ENCODE measurements around the gene CRYGN. TPM values are rescaled to one million over a fixed set of nuclear protein-coding genes. Genes with fewer than 3 reads are reported as not detected.
A peak's percentile ranks its signal among the peaks of the same experiment; 100 is the strongest.

Gene CRYGN
- total and polyA plus RNA-seq, 2 of the 13 experiments (the other 11 are each of a cell fraction or from before 2014, with no cell fraction given): 0.11 TPM; not detected in 1

GRCh38 chr7:151408839-151409666 lies 30.9 kb downstream of the CRYGN start (continued):
- no peak for TF ChIP-seq DZIP1 (CRISPR knock-in tag; IDR thresholded peaks at IDR 0.05)
- no peak for TF ChIP-seq SNAPC5 (CRISPR knock-in tag; IDR thresholded peaks at IDR 0.05; ENCODE audit: borderline replicate concordance)
- no peak for TF ChIP-seq SRSF4 (IDR thresholded peaks at IDR 0.05; ENCODE audit: low read depth, low read length, poor library complexity, severe bottlenecking)
- TF ChIP-seq KMT2A (CRISPR knock-in tag; IDR thresholded peaks at IDR 0.05): no peak
- TF ChIP-seq NR0B2 (CRISPR knock-in tag; IDR thresholded peaks at IDR 0.05): no peak
- no peak for TF ChIP-seq ZNF703 (CRISPR knock-in tag; IDR thresholded peaks at IDR 0.05; ENCODE audit: borderline replicate concordance)
- TF ChIP-seq FOXP1 (IDR thresholded peaks at IDR 0.05): no peak
- peak; percentile 80 for TF ChIP-seq FOXP1 (CRISPR knock-in tag; IDR thresholded peaks at IDR 0.05)
- no peak for TF ChIP-seq ZBTB49 (CRISPR knock-in tag; IDR thresholded peaks at IDR 0.05; ENCODE audit: borderline replicate concordance)
- peak; percentile 44; the same call in 1 of the 2 replicates for TF ChIP-seq ETV5 (CRISPR knock-in tag; IDR thresholded peaks at IDR 0.05; ENCODE audit: borderline replicate concordance)
- peak; percentile 30; the same call in 1 of the 2 replicates for TF ChIP-seq ZFX (CRISPR knock-in tag; IDR thresholded peaks at IDR 0.05; ENCODE audit: low read depth)
- TF ChIP-seq ZNF317 (CRISPR knock-in tag; IDR thresholded peaks at IDR 0.05): no peak
- no peak for TF ChIP-seq NRL (CRISPR knock-in tag; IDR thresholded peaks at IDR 0.05; ENCODE audit: borderline replicate concordance)
- TF ChIP-seq RFXAP (CRISPR knock-in tag; IDR thresholded peaks at IDR 0.05; ENCODE audit: borderline replicate concordance): no peak
- TF ChIP-seq FOXP4 (CRISPR knock-in tag; IDR thresholded peaks at IDR 0.05): peak; percentile 82
- TF ChIP-seq CEBPG (CRISPR knock-in tag; IDR thresholded peaks at IDR 0.05): peak; percentile 28; the same call in 1 of the 2 replicates
- no peak for TF ChIP-seq POLR2G (IDR thresholded peaks at IDR 0.05; ENCODE audit: low read depth, low read length)
- TF ChIP-seq ELF1 (CRISPR knock-in tag; IDR thresholded peaks at IDR 0.05): 0 out of 2 replicates have a peak, but pooled peaks have one; percentile 22
- TF ChIP-seq MAFK (conservative IDR thresholded peaks at IDR 0.05 in 1 of 2, IDR thresholded peaks at IDR 0.05 in 1 of 2; ENCODE audit: low read length in 2 of 2): no peak
- no peak for TF ChIP-seq NR2F6 (IDR thresholded peaks at IDR 0.05)
- peak; percentile 26; the same call in 1 of the 2 replicates for TF ChIP-seq NR2F6 (CRISPR knock-in tag; IDR thresholded peaks at IDR 0.05)
